Lower leg skin (tissue), 4 donors: ENCODE measurements around the gene STRN4. TPM values are rescaled to one million over a fixed set of nuclear protein-coding genes. Genes with fewer than 3 reads are reported as not detected.

Source experiments
- DNase-seq, 2 donors: peaks; one replicate each; pipeline ENCODE4 v3.0.0-alpha.2; 2019; ENCODE audit warnings: low spot score in 2 of 2
- H3K4me3 ChIP-seq: fragments of 200-600 bp; sonication (generic); 2 replicates; pipeline ENCODE4 v1.5.1; 2017; ENCODE audit warnings: mild to moderate bottlenecking, low read depth; ENCODE audit not compliant: poor library complexity, severe bottlenecking
- POLR2A ChIP-seq, 2 donors: fragments of 450-650 bp; IDR thresholded peaks; one replicate each; pipeline ENCODE4 v1.6.1; 2016 to 2017; ENCODE audit warnings: antibody characterized with exemption in 2 of 2, mild to moderate bottlenecking in 1 of 2, moderate library complexity in 1 of 2
- WGBS, 2 donors: methylation state at CpG; one replicate each; pipeline ENCODE4 v1.1.5; 2018; 5-methylcytosine and 5-hydroxymethylcytosine counted together
- intact Hi-C: fragments of 100-400 bp; cut with DNase I; formaldehyde crosslinking; loops from one replicate; pipeline ENCODE4 v1.15.0; 2023; ENCODE audit warnings: low total_unique reads
- total RNA-seq, 4 donors: library from RNA; depleted of rRNA; stranded (reverse); fragments of >200 nt; gene quantifications; one replicate each; pipeline ENCODE4 v1.1.0, GENCODE V29; 2016
- TF ChIP-seq, protein P1 (sequence below), 3 donors: fragments of 450-650 bp; IDR thresholded peaks; one replicate each; pipeline ENCODE4 v1.5.1; 2016; ENCODE audit warnings: antibody characterized with exemption in 3 of 3, mild to moderate bottlenecking in 3 of 3, moderate library complexity in 2 of 3

STRN4 gene
- total RNA-seq, 4 donors from 2014 or later, result 81.5 to 97.6 (median 93.5) TPM

DNA sequence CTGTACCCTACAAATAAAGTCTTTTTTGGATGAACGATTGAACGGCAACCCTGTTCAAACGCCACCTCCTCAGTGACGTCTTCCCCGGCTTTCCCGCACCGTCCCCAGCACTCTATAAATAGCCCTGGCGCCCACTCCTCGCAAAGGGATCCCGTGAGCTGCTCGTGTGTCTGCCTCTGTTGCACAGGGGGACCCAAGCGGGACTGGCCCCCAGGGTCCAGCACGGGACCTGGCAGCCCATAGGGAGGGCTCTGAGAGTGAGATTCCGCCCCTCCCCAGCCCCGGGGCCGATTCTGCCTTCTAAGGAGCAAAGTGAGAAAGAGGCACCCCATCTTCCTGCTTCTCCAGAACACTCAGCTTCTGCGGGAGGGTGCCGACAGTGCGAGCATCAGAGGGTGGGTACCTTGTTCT is 8.5 kb downstream of the STRN4 start:
- TF ChIP-seq POLR2A (IDR thresholded peaks at IDR 0.05), result no peak
- TF ChIP-seq, protein P1, sequence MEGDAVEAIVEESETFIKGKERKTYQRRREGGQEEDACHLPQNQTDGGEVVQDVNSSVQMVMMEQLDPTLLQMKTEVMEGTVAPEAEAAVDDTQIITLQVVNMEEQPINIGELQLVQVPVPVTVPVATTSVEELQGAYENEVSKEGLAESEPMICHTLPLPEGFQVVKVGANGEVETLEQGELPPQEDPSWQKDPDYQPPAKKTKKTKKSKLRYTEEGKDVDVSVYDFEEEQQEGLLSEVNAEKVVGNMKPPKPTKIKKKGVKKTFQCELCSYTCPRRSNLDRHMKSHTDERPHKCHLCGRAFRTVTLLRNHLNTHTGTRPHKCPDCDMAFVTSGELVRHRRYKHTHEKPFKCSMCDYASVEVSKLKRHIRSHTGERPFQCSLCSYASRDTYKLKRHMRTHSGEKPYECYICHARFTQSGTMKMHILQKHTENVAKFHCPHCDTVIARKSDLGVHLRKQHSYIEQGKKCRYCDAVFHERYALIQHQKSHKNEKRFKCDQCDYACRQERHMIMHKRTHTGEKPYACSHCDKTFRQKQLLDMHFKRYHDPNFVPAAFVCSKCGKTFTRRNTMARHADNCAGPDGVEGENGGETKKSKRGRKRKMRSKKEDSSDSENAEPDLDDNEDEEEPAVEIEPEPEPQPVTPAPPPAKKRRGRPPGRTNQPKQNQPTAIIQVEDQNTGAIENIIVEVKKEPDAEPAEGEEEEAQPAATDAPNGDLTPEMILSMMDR (IDR thresholded peaks at IDR 0.05), result no peak
- WGBS, 2 donors, result 81 to 85% methylated on average over 19 of the region's 19 CpGs
- no peak for DNase-seq
- intact Hi-C loops, result no loop called here
- no peak overlapping the region for H3K4me3 ChIP-seq

DNA sequence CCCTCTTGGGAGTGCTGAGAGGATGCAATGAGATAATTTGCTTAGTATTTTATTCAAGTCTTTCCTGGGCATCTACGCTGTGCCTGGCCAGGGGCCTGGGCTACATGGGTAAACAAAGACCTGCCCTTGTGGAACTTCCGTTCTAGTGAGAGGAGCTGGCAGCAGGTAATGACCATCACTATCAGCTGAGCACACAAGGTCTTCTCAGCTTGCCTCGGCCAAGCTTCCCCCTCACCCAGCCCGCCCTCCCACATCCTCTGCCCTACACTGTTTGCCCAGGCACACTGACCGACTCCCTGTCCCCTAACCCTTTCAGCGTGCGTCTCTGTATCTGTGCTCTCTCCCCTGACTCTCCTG is 9.0 kb downstream of the STRN4 start:
- no peak for DNase-seq
- intact Hi-C loops, result no loop called here
- WGBS, 2 donors, result 89 to 92% methylated on average over 7 of the region's 7 CpGs
- TF ChIP-seq, protein P1 (IDR thresholded peaks at IDR 0.05), result no peak
- no peak overlapping the region for H3K4me3 ChIP-seq

DNA sequence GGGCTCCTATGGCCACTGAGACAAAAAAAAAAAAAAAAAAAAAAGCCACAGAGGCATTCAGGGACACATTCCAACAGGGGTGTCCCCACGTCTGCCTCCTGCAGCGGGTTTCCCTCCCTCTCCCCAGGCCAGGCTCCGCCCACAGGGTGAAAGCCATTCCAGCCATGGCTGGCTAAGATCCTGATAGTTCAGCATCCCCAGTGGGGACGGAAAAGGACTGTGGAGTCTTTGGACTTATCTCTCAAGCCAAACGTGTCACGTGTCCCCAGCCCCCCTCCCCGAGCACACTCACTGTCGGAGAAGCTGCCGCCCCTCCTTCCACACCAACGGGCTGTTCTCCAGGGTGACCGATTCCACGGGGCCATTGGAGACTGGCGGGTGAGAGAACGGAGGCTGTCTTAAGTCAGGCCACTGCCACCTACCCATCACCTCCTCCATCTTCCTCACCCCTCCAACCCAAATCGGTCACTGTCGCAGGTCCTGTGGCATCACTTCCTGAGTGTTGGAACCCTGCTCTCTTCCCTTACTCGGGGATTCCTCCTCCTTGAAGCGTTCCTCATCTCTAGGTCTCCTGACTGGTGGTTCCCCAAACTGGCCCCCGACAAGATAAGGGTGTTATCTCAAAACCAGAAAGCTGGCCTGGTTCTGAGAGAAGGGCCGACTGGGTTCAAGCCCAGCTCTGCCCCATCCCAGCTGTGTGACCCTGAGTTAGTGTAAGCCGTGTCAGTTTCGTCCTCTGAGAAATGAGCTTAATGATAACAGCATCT is 9.5 kb downstream of the STRN4 start:
- no peak overlapping the region for H3K4me3 ChIP-seq
- TF ChIP-seq, protein P1 (IDR thresholded peaks at IDR 0.05), result no peak
- no peak for TF ChIP-seq POLR2A (IDR thresholded peaks at IDR 0.05)
- 68% methylated on average over 22 of the region's 22 CpGs for WGBS, 2 donors
- DNase-seq, result no peak
- intact Hi-C loops, result no loop called here

DNA sequence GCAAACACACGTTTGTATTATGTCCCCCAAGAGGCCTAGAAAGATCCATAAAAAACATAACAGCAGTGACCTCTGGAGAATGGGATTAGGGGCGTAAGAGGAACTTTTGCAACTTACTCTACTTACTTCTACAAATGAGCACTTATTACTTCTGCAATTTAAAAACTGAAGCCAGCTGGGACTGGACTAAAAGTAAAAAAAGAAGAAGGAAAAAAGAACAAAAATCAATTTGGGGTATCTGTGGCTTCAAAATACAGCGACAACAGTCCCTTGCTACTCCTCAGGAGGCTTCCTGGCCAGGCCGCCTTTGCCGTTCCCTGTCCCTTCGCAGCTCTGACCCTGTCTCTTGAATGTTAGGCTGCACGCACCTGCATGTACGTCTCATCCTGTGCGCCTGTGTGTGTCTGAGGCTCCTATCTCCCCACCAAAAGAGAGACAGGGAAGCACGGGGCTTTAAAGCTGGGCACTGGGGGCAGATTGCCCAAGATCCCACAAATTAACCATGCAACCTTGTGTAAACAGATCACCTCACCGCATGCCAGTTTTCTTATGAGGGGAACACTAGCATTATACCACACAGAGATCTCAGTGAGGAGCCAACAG is 12.5 kb downstream of the STRN4 start:
- H3K4me3 ChIP-seq, result no peak overlapping the region
- DNase-seq, result no peak
- no peak for TF ChIP-seq POLR2A (IDR thresholded peaks at IDR 0.05)
- TF ChIP-seq, protein P1 (IDR thresholded peaks at IDR 0.05), result no peak
- intact Hi-C loops, result no loop called here
- 88 to 92% methylated on average over 11 of the region's 11 CpGs for WGBS, 2 donors

DNA sequence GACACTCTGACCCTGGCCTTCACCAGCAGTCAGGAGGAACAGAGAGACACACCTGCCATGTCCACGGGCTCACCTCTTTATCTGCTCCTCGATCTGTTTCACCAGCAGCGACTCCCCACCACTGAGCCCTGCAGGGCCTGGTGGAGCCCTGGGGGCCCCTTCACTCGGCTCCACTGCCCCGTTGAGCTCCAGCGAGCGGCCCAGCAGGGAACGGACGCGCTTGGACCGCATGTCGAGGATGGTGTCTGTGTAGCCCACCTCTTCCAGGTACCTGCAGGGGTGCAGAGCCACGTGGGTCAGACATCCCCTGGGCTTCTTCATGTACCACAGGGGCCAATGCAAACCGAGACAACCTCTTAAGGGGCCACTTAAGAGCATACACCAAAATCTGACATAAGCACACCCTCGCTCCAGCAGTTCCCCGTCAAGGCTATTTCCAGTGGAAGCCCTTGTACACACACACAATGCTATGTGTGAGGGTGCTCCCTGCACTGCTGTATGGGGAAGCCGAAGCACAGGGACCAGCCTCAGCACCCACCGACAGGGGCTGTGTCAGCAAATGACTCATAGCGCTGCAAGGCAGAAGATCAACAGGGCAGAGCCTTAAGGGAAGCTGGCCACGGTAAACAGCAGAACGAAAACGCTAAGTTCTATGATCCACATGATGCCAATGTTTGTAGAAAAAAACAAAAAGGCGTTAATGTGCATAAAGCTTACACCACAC is 13.1 kb downstream of the STRN4 start:
- intact Hi-C loops, result no loop called here
- H3K4me3 ChIP-seq, result no peak overlapping the region
- 84% methylated on average over 19 to 23 of the region's 23 CpGs for WGBS, 2 donors
- no peak for DNase-seq
- no peak for TF ChIP-seq POLR2A (IDR thresholded peaks at IDR 0.05)
- TF ChIP-seq, protein P1 (IDR thresholded peaks at IDR 0.05), result no peak
